Peyer's patch (tissue), 4 donors: ENCODE results near the gene OR2D3. TPM values are rescaled to one million over a fixed set of nuclear protein-coding genes. Genes with fewer than 3 reads are reported as not detected.

ENCODE experiments used
- DNase-seq, 3 donors: peaks; one replicate each; pipeline ENCODE4 v3.0.0-alpha.2; 2017 to 2019
- H3K27ac ChIP-seq, 4 donors: fragments of 200-600 bp; sonication (generic); one replicate each; pipeline ENCODE4 v1.5.1; 2016 to 2019
- H3K27me3 ChIP-seq, 2 donors: fragments of 200-600 bp; sonication (generic); one replicate each; pipeline ENCODE4 v1.5.1; 2019
- H3K36me3 ChIP-seq, 3 donors: fragments of 200-600 bp; sonication (generic); one replicate each; pipeline ENCODE4 v1.5.1; 2016 to 2019
- H3K4me1 ChIP-seq, 4 donors: fragments of 200-600 bp; sonication (generic); one replicate each; pipeline ENCODE4 v1.5.1; 2016 to 2019
- H3K4me3 ChIP-seq, 4 donors: fragments of 200-600 bp; sonication (generic); 1 replicate in 3 of 4; 2 replicates in 1 of 4; pipeline ENCODE4 v1.5.1; 2016 to 2019; ENCODE audit warnings: mild to moderate bottlenecking in 1 of 4
- H3K9me3 ChIP-seq, 4 donors: fragments of 200-600 bp; sonication (generic); one replicate each; pipeline ENCODE4 v1.5.1; 2016 to 2019; ENCODE audit warnings: mild to moderate bottlenecking in 1 of 4
- CTCF ChIP-seq, 6 experiments: fragments of 450-650 bp in 4 of 6; fragments of 200-600 bp in 2 of 6; sonication (generic) in 1 of 6; IDR thresholded peaks; one replicate each; pipeline ENCODE4 v1.5.1; 2017 to 2019; ENCODE audit warnings: antibody characterized with exemption in 6 of 6, mild to moderate bottlenecking in 3 of 6, moderate library complexity in 1 of 6
- POLR2A ChIP-seq, 2 donors: fragments of 450-650 bp; IDR thresholded peaks; one replicate each; pipeline ENCODE4 v1.5.1; 2017; ENCODE audit warnings: antibody characterized with exemption in 2 of 2, mild to moderate bottlenecking in 2 of 2, moderate library complexity in 2 of 2
- total RNA-seq, 4 donors: library from RNA; depleted of rRNA; stranded (reverse); fragments of >200 nt; gene quantifications; one replicate each; pipeline ENCODE4 v1.1.0, GENCODE V29; 2016

OR2D3 gene
- total RNA-seq, 4 donors from 2014 or later = not detected

GRCh38 chr11:6925636-6926207 is 4.9 kb downstream of the OR2D3 start:
- Histone ChIP-seq H3K36me3 (no peaks in the 10 kb centered on the region), H3K4me1 (peaks cover 0 to 7% (median 2%) of the 10 kb centered on the region in 4 donors), H3K27ac (peak overlapping the region in 3 of 4 donors; percentile 24 to 85 (median 68)), H3K9me3 (no peaks in the 10 kb centered on the region), H3K4me3 (peak overlapping the region; percentile 56 to 92 (median 61)), H3K27me3 (no peaks in the 10 kb centered on the region)
- TF ChIP-seq CTCF (IDR thresholded peaks at IDR 0.05) (no peak), POLR2A (IDR thresholded peaks at IDR 0.05) (no peak)
- DNase-seq = no peak

- no peaks in the 10 kb centered on the region for H3K9me3 ChIP-seq
- H3K36me3 ChIP-seq = no peaks in the 10 kb centered on the region
- peak within 1 kb of the TSS; percentile 56 to 92 (median 61) for H3K4me3 ChIP-seq
- TF ChIP-seq CTCF (IDR thresholded peaks at IDR 0.05) (no peak), POLR2A (IDR thresholded peaks at IDR 0.05) (no peak)
- DNase-seq = peak; percentile 73 to 91 (median 86)
- H3K27me3 ChIP-seq = no peaks in the 10 kb centered on the region
- H3K27ac ChIP-seq = peak within 1 kb of the TSS; percentile 24 to 85 (median 62)
- peaks cover 0 to 7% (median 2%) of the 10 kb centered on the region in 4 donors for H3K4me1 ChIP-seq
These were observed 5.6 kb downstream of the OR2D3 start, which contains the start of gene ZNF215 for GRCh38 chr11:6926208-6927029. ZNF215 (plus strand) TSS chr11:6926426; CDS start chr11:6932273, 5,847 bp downstream.

- peak overlapping the region; percentile 56 to 92 (median 61) for H3K4me3 ChIP-seq
- H3K27me3 ChIP-seq = no peaks in the 10 kb centered on the region
- no peaks in the 10 kb centered on the region for H3K9me3 ChIP-seq
- DNase-seq = peak in 2 of 3 donors; percentile 41 to 49
- H3K36me3 ChIP-seq = no peaks in the 10 kb centered on the region
- TF ChIP-seq POLR2A (IDR thresholded peaks at IDR 0.05) (no peak), CTCF (IDR thresholded peaks at IDR 0.05) (no peak)
- peak overlapping the region; percentile 24 to 85 (median 62) for H3K27ac ChIP-seq
- peaks cover 0 to 7% (median 2%) of the 10 kb centered on the region in 4 donors for H3K4me1 ChIP-seq
These were observed 6.3 kb downstream of the OR2D3 start for GRCh38 chr11:6927030-6927617.

GRCh38 chr11:6928916-6929315 is 8.1 kb downstream of the OR2D3 start:
- no peak for TF ChIP-seq CTCF (IDR thresholded peaks at IDR 0.05)
- TF ChIP-seq POLR2A (IDR thresholded peaks at IDR 0.05) = no peak
- H3K36me3 ChIP-seq = no peaks in the 10 kb centered on the region

GRCh38 chr11:6931146-6931713 is 10.4 kb downstream of the OR2D3 start:
- Histone ChIP-seq H3K36me3 (no peaks in the 10 kb centered on the region), H3K4me3 (no peak overlapping the region), H3K4me1 (peaks cover 0 to 7% (median 2%) of the 10 kb centered on the region in 4 donors), H3K9me3 (no peaks in the 10 kb centered on the region), H3K27me3 (no peaks in the 10 kb centered on the region), H3K27ac (no peak overlapping the region)
- TF ChIP-seq CTCF (IDR thresholded peaks at IDR 0.05) = no peak
- no peak for TF ChIP-seq POLR2A (IDR thresholded peaks at IDR 0.05)
- no peak for DNase-seq

More at GRCh38 chr11:6928916-6929315, 8.1 kb downstream of the OR2D3 start:
- no peaks in the 10 kb centered on the region for H3K27me3 ChIP-seq
- no peak overlapping the region for H3K4me3 ChIP-seq
- peaks cover 0 to 7% (median 2%) of the 10 kb centered on the region in 4 donors for H3K4me1 ChIP-seq
- no peak for DNase-seq
- H3K27ac ChIP-seq = no peak overlapping the region
- H3K9me3 ChIP-seq = no peaks in the 10 kb centered on the region
